GM18868 (cell line): ENCODE data around the gene TTC1.
"Not testable (repeated sequence)": the region's sequence is repeated elsewhere in the genome, so short reads cannot be mapped to it uniquely, and the experiment has no call there.

Experiments
- ATAC-seq: cut with Tn5 transposase; IDR thresholded peaks from one replicate; pipeline ENCODE4 v1.9.1; 2021; ENCODE audit warnings: mild to moderate bottlenecking, moderate library complexity; ENCODE audit not compliant: unreplicated experiment

Gene TTC1

DNA sequence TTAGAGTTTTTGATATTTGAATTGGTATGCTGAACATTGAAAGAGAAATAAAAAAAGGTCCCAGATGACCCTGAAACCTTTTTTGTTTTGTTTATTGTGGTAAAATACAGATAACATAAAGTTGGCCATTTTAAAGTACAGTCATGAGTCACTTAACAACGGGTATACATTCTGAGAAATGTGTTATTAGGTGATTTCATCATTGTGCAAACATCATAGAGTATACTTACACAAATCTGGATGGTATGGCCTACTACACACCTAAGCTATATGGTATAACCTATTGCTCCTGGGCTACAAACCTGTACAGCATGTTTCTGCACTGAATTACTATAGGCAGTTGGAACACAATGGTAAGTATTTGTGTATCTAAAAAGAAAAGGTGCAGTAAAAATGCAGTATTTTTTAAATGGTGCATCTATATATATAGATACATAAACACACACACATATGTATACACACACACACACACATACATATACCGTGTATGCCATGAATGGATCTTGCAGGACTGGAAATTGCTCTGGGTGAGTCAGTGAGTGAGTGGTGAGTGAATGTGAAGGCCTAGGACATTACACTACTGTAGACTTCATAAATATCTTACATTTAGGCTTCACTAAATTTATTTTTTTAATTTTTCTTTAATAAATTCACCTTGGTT is 31.0 kb downstream of the TTC1 start:
- no peak for ATAC-seq

DNA sequence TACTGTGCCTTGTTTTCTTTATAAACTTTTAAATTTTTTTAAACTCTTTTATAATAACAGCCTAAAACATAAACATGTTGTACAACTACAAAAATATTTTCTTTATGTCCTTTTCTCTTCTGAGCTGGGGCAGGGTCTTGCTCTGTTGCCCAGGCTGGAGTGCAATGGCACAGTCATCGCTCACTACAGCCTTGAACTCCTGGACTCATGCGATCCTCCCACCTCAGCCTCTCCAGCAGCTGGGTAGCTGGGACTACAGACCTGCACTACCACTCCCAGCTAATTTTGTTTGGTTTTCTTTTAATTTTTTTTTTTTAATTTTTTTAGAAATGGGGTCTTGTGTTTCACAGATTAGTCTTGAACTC is 31.5 kb downstream of the TTC1 start:
- no peak for ATAC-seq

DNA sequence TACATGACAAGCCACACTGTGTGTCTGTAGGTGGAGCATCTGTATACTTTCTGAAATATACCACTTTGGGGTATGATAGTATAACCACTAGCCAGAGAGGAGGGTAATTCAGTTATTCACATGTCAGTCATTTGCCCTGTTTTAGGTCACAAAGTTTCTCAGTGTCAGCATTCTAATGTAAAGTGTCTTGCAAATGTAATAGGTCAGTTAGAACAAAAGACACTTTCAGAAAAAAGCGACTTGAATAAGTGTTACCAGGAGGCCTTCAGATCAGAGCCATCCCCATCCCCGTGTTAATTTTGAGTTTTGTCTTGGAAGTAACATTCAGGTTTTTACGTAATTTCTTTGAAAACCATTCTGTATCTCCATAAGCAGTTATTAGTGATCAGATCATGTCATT is 33.7 kb downstream of the TTC1 start:
- ATAC-seq = no peak

DNA sequence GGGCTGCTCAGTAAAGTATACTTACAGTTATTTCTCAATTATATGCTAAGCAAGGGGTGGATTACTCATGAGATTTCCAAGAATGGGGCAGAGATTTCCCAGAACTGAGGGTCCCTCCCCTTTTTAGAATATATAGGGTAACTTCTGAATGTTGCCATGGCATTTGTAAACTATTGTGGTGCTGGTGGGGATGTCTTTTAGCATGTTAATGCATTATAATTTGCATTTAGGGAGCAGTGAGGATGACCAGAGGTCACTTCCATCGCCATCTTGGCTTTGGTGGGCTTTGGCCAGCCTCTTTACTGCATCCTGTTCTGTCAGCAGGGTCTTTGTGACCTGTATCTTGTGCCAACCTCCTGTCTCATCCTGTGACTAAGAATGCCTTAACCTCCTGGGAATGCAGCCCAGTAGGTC is 35.5 kb downstream of the TTC1 start:
- ATAC-seq = no peak

DNA sequence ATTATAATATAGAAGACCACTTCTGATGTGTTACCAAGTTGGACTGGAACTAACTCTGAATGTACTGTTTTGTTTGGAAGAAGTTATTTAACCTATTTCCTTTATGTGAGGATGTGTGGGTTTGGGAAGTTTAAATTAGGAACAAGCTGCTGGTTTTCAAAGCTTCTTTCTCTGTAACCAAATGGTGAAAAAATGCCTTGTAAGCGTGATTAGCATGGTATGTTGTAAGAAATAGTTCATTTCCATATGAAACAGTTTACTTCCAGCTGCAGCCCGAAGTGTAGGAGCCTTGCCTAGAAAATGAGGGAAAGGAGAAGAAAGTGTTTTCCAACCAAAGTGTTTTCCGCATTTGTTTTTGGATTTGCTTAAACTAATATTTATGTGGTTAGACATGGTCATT is 36.0 kb downstream of the TTC1 start:
- no peak for ATAC-seq

DNA sequence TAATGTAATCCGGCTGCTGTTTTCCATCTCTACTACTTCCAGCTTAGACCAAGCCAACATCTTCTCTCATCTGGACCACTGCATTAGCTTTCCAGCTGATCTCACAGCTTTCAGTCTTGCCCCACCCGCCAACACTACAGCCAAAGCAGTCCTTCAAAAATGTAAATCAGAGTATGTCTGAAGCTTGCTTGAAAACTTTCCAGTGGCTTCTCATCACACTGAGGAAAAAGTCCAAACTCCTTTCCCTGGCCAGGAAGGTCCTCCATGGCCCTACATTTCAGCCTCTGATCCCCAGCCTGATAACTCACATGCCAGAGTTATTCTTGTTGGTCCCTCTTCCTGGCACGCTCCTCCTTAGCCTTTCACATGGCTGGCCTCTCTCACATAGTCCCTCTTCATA is 38.5 kb downstream of the TTC1 start:
- ATAC-seq = no peak

DNA sequence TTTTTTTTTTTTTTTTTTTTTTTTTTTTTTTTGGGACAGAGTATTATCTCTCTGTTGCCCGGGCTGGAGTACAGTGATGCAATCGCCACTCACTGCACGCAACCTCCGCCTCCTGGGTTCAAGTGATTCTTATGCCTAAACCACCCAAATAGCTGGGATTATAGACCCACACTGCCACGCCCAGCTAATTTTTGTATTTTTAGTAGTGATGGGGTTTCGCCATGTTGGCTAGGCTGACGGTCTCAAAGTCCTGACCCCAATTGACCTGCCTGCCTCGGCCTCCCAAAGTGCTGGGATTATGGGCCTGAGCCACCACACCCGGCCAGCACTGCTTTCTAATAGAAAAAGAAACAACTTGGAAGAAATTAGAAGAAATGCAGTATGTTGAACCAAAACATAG is 39.2 kb downstream of the TTC1 start:
- ATAC-seq = no peak

DNA sequence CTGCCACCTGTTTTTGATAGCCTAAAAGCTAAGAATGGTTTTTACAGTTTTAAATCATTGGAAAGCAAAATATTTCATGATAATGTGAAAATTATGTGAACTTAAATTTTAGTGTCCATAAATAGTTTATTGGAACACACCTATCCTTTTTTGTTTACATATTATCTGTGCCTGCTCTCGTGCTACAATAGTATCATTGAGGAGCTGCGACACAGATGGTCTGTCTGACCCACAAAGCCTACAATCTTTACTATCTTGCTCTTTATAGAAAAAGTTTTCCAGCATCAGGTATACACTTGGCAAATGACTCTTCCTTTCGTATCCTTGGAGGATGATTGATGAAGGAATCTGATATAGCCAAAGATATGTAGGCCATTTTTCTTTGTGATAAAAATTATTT is 40.2 kb downstream of the TTC1 start:
- no peak for ATAC-seq

DNA sequence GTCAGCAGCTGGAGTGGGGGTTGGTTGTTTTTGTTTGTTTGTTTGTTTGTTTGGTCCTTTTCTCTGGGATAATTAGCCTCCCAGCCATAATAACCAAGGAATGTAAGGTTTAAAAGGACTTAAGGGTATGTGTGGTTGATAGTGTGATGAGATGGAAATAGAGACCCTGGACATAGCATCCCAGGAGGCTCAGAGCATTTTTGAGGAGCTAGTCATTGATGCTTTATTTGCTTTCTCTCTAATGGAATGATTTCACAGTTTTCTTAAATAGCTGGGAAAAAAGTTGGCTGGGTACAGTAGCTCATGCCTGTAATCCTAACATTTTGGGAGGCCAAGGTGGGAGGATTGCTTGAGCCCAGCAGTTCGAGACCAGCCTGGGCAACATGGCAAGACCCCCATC is 45.1 kb downstream of the TTC1 start:
- no peak for ATAC-seq

DNA sequence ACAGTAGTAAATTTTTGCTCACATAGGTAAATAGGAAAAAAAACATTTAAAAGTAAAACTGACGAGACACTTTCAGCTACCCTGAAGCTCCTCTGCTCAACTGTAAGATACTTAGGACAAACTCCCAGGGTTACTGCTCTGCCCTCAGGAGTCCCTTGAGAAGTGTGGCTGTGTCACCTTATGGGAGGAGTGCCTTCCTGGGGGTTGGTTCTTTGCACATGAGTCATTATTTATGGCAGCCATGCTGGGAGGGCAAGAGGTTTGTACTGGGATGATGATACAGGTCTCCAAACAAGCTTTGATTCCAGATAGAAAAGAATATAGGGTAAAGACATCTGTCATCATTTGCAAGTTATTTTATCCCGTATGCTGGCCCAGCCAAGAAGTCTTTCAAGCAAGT is 45.9 kb downstream of the TTC1 start:
- no peak for ATAC-seq

DNA sequence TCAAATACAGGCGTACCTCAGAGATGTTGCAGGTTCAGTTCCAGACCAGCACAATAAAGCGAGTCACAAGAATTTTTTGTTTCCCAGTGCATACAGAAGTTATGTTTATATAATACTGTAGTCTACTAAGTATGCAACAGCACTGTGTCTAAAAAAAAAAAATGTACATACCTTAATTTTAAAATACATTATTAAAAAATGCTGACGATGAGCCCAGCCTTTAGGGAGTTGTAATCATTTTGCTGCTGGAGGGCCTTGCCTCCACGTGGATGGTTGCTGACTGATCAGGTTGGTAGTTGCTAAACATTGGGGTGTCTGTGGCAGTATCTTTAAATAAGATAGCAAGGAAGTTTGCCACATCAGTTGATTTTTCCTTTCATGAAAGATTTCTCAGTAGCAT is 48.3 kb downstream of the TTC1 start:
- ATAC-seq = no peak

DNA sequence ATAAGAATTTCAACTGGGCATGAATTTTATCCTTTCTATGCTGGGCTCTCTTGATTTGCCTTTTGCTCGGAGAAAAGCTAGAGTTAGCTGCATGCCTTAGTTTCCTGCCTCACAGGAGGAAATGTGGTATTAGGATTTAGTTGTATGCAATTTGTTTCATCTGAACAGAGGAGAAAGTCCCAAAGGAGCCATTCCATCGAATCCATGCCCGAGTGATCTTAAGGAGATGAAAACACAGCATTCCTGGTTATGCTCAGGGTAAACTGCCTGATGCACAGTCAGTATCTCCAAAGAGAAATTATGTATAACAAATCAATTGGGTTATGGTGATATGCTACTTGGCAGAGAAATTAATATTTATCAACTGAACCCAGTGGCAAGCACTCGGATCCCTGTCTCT is 51.1 kb downstream of the TTC1 start:
- ATAC-seq = no peak

DNA sequence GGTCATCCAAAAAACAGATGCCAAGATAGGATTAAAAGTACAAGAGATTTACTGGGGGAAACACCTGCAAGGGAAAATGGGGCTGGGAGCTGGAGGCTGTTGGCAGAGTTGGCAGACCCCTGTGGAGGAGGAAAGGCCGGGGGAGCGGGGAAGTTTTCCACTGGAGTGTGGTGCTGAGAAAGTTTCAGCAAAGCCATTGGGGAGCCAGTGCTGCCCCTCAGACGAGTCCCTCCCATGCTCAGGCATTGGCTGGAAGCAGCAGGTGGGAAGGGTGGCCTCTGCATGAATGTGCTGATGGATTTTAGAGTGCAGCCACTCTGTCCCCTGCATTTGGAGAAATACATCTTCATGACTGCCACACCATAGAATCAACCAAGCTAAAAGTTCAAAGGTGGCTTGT is 52.8 kb downstream of the TTC1 start:
- no peak for ATAC-seq

DNA sequence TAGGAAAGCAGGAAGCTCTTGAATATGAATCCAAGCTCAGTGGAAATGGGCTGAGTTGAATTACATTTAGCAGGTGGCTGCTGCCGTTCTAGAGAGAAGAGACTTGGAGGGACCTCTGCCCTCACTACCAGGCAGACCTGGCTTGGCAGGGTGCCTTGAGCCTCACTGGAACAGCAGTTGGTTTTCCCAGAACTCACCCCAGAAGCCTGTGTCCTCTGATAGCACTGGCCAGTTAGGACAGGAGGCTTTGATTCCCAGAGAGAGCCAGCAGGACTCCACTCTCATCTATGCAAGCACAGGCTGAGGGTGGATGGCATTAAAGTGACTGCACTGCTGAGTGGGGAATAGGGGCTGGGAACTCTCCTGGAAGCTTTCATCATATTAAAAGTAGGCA is 55.5 kb downstream of the TTC1 start:
- ATAC-seq = no peak

DNA sequence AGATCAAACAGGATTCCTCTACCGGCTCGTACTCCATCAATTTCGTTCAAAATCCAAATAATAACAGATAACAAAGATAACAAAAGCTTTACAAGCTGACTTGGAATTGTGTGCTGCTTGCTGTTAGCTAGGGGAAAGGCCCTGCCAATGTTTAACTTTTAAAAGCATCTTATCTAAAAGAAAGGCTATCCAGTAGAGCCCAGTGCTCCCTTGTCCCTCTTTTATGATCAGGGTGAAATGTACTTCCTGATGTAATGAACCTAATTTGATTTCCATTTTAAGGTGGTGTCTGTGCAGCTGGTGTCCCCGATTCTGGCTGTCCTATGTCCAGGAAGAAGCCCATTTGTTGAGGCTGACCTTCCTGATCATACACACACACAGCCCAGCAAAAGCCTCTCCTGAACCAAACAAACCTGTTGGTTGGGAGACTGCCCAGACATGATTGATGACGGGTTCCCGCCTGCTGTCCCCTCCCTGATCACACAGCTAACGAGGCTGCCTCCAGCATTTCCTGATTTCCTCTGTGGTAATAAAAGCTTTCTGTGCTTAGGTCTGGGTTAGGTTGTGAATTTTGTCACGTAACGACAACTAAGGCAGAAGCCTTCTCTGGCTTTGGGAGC is 56.2 kb downstream of the TTC1 start:
- ATAC-seq = no peak

DNA sequence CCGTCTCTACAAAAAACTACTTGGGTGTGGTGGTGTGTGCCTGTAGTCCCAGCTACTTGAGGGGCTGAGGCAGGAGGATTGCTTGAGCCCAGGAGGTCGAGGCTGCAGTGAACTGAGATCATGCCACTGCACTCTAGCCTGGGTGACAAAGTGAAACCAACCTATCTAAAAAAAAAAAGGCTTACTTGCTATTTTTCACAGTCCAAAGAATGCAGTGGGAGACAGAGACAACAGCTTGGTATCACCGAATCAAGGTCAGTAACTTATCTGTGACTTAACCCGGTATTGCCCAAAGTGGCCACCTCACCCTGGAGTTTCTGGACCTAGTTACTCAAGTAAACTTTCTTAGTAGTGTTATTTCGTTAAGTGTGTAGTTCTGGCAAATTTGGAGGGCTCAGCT is 60.2 kb downstream of the TTC1 start:
- not testable (repeated sequence) for ATAC-seq

DNA sequence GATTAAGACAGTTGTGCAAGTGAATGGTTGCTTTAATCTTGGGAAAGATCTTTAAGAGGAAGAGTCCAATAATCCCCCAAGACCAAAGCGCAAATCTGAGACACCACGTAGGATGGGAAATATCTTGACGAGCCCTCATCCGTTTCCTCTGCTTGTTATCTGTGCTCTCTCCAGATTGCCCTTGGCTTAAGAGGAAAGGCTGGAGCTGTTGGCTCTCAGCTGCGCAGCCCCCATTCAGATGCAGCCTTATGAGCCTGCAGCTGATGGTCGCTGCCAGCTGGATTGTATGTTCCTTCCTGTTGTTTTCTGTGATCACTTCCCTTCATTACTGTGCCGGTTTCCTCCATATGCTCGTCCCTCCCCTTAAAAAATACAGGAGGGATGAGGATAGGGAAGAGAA is 62.6 kb downstream of the TTC1 start:
- ATAC-seq = no peak

DNA sequence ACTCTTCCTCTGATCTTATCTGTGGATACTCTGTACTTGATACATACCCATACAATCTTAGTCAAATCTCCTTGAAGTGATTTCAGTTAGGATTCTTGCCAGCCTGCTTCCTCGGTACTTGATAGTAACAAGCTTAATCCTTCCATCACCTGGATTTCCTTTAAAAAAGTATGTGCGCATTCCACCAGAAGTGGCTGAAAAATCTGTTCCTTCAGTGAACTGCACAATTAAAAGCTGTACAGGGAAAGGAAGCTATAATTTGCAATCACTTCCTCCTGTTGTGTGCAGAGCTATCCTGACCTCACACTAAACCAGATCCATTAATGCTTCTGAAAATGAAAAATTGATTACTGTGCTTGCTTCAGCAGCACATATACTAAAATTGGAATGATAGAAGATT is 63.0 kb downstream of the TTC1 start:
- no peak for ATAC-seq

DNA sequence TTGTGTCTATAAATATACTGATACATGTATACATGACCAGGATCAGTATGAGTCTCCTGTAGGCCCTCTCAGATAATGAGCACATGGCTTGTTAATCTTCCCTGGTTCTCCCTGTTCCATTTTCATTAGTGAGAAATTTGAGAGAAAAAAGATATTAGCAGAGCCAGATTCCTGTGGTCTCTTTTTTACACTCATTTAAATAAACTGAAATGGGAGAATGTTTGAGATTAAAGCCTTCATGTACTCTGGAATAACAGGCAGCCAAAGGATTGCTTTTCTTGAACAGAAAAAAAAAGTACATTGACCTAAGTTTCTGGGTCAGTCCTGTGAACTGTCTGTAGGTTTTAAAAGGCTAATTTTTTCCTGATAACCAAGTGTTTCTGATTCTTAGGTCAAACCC is 66.1 kb downstream of the TTC1 start:
- ATAC-seq = no peak

DNA sequence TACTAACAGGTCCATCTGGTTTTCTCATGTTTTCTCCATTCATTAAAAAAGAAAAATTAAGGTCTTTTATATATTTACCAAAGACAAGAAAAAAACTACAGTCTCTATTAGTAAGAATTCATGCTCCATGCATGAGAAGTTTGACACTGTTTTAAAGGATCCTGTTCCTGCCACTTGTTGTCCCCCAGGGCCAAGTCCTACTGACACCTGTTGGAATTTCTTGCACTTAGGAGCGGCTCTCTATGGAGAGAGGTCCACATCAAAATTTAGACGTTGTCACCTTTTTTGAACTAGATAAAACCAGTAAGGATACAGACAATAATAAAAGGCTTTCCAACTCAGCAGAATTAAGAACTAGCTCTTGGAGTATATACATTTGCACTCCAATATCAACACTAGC is 68.1 kb downstream of the TTC1 start:
- no peak for ATAC-seq

DNA sequence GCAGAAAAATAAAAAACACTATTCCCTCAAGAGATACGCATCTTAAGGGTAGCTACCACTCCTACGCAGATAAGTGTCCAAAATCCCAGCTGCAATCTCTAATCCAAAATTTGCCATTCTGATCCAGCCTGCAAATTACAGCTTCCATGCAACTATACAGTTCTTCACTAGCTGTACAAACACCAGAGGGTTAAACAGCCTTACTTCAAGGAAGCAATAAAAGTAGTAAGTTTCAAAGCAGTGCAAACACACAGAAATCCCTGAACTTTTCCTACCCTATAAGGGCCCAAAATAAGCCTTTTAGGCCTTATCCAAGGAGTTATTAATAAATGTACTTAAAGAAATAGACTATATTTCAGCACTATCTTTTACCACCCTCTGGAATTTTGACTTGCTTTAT is 70.8 kb downstream of the TTC1 start:
- ATAC-seq = no peak

DNA sequence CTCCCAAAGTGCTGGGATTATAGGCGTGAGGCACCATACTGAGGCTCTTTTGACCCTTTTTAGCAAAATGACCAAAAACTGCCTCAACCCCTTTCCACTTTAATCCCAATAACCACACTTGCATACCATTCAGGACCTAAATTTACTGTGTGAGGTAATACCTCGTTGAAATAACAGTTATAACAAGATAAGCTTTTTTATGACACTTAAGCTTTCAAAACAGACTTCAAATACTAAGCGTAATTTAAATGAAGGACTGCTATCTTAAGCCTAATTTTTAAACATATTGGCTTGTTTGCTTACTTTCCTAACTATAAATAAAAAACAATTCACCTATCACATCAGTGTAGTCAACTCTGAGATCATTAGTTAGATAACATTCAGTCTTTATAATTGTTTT is 72.6 kb downstream of the TTC1 start:
- no peak for ATAC-seq
